Lower lobe of right lung (tissue), 2 donors: Measurements from ENCODE around the gene NISCH. TPM values are rescaled to one million over a fixed set of nuclear protein-coding genes. Genes with fewer than 3 reads are reported as not detected.

Experiments
- ATAC-seq, 2 donors: fragments of 200-7000 bp; cut with Tn5 transposase; one replicate each; pipeline ENCODE4 v1.9.1; 2020 to 2022; ENCODE audit warnings: mild to moderate bottlenecking in 2 of 2, moderate library complexity in 2 of 2
- DNase-seq: peaks from one replicate; pipeline ENCODE4 v3.0.0-alpha.2; 2020
- H3K27ac ChIP-seq: fragments of 200-600 bp; one replicate; pipeline ENCODE4 v1.8.0; 2022
- H3K27me3 ChIP-seq: fragments of 200-600 bp; one replicate; pipeline ENCODE4 v1.8.0; 2022; ENCODE audit warnings: low read depth
- H3K36me3 ChIP-seq: fragments of 200-600 bp; one replicate; pipeline ENCODE4 v1.8.0; 2022; ENCODE audit warnings: mild to moderate bottlenecking
- H3K4me1 ChIP-seq: fragments of 200-600 bp; one replicate; pipeline ENCODE4 v1.8.0; 2022
- H3K4me3 ChIP-seq: fragments of 200-600 bp; one replicate; pipeline ENCODE4 v1.8.0; 2022; ENCODE audit warnings: mild to moderate bottlenecking
- H3K9me3 ChIP-seq: fragments of 200-600 bp; one replicate; pipeline ENCODE4 v1.8.0; 2022
- CTCF ChIP-seq: fragments of 200-600 bp; IDR thresholded peaks from one replicate; pipeline ENCODE4 v1.8.0; 2022; ENCODE audit warnings: antibody characterized with exemption, mild to moderate bottlenecking
- intact Hi-C: fragments of 100-400 bp; cut with DNase I; formaldehyde crosslinking; loops from one replicate; pipeline ENCODE4 v1.11.0; 2022
- total RNA-seq: library from RNA; stranded (reverse); fragmentation: NEBNext Ultra II Directional; extraction: Animal tissue kit (Norgen Biotek cat#: 25700); gene quantifications from one replicate; pipeline ENCODE4 v1.2.1, GENCODE V29; 2021
- donor health status: DM: no; HTN: yes; CAD: no; lungs with severe emphysema.

NISCH gene
- total RNA-seq, 1 donor from 2014 or later = 90.2 TPM

DNA sequence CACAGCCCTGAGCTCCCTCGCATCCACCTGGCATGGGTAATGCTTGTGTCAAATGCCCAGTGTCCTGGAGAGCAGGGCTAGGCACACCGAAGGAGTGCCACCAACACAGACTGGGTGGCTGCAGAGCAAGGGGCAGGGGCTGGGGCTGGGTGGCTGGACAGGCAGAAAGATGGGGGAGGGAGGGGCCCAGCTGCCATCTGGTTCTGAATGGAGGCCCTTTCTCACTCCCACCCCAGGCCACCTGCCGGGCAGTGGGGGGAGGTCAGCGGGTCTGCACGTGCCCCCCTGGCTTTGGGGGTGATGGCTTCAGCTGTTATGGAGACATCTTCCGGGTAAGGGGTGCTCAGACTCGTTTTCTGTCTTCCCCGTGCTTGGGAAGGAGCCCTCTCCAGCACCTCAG lies 56.7 kb downstream of the NISCH start:
- no peak for DNase-seq
- no peaks in the 10 kb centered on the region for H3K9me3 ChIP-seq
- intact Hi-C loops = no loop called here
- no peaks in the 10 kb centered on the region for H3K27me3 ChIP-seq
- peaks cover 16% of the 10 kb centered on the region for H3K36me3 ChIP-seq
- no peak overlapping the region for H3K4me3 ChIP-seq
- no peak overlapping the region for H3K27ac ChIP-seq
- H3K4me1 ChIP-seq = no peaks in the 10 kb centered on the region
- ATAC-seq = no peak
- TF ChIP-seq CTCF = no peak

DNA sequence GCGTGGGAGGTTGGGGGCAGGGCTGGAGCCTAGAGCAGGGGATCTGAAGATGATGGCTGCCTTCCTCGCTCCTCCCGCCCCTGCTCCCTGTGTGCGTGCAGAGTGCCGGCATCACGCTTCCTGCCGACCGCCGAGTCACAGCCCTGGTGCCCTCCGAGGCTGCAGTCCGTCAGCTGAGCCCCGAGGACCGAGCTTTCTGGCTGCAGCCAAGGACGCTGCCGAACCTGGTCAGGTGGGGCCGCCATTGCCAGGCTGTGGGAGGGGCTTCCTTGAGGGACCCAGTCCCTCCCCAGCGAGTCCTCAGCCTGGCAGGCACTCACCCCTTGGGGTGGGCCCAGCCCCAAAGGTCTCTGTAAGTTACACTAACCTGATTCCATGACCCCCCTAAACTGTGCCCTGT lies 57.3 kb downstream of the NISCH start:
- Histone ChIP-seq H3K36me3 (peaks cover 15% of the 10 kb centered on the region), H3K9me3 (no peaks in the 10 kb centered on the region), H3K27me3 (no peaks in the 10 kb centered on the region), H3K4me3 (no peak overlapping the region), H3K4me1 (no peaks in the 10 kb centered on the region), H3K27ac (no peak overlapping the region)
- TF ChIP-seq CTCF = no peak
- intact Hi-C loops = no loop called here
- no peak for DNase-seq
- no peak for ATAC-seq

- DNase-seq (no peak), ATAC-seq (no peak)
- Histone ChIP-seq H3K27ac (no peak overlapping the region), H3K4me1 (no peaks in the 10 kb centered on the region), H3K9me3 (no peaks in the 10 kb centered on the region), H3K27me3 (no peaks in the 10 kb centered on the region), H3K36me3 (peaks cover 10% of the 10 kb centered on the region), H3K4me3 (no peak overlapping the region)
- no peak for TF ChIP-seq CTCF
- intact Hi-C loops = no loop called here
Measured at GRCh38 chr3:52513281-52513680, 57.9 kb downstream of the NISCH start.

GRCh38 chr3:52514576-52514975 lies 59.2 kb downstream of the NISCH start:
- Histone ChIP-seq H3K4me1 (no peaks in the 10 kb centered on the region), H3K27ac (no peak overlapping the region), H3K9me3 (no peaks in the 10 kb centered on the region), H3K4me3 (no peak overlapping the region), H3K27me3 (no peaks in the 10 kb centered on the region), H3K36me3 (peaks cover 14% of the 10 kb centered on the region)
- ATAC-seq = no peak
- DNase-seq = no peak
- no peak for TF ChIP-seq CTCF
- intact Hi-C loops = no loop called here

DNA sequence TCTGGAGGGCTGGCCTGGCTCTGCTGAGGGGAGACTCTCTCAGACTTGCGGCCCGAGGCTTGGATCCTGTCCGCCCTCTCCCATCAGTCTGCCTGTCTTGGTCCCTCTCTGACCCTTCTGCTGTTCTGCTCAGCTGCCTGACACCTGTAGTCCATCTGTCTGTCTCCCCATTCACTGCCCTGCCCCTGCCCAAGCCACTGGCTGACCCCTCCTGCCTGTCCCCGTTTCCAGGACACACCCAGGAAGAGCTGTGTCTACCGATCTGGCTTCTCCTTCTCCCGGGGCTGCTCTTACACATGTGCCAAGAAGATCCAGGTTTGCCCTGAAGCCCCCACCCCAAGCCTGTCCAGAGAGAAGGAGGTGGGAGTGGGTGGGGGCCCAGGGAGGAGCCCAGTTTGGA lies 59.8 kb downstream of the NISCH start:
- no peak for DNase-seq
- Histone ChIP-seq H3K4me1 (no peaks in the 10 kb centered on the region), H3K4me3 (no peak overlapping the region), H3K27ac (no peak overlapping the region), H3K9me3 (no peaks in the 10 kb centered on the region), H3K27me3 (no peaks in the 10 kb centered on the region), H3K36me3 (peaks cover 20% of the 10 kb centered on the region)
- no peak for TF ChIP-seq CTCF
- intact Hi-C loops = no loop called here
- no peak for ATAC-seq
